Activated naive CD4-positive, alpha-beta T cell treated with anti-CD3 and anti-CD28 coated beads, Interleukin-2, amount 50 U/mL, for 16 hours (primary cell): ENCODE results near the gene ROR2.

Experiments
- DNase-seq: peaks from one replicate; pipeline ENCODE4 v3.0.0-alpha.2; 2020

ROR2 gene

GRCh38 chr9:91899219-91899563, 50.8 kb downstream of the ROR2 start:
- DNase-seq, result no peak

DNA sequence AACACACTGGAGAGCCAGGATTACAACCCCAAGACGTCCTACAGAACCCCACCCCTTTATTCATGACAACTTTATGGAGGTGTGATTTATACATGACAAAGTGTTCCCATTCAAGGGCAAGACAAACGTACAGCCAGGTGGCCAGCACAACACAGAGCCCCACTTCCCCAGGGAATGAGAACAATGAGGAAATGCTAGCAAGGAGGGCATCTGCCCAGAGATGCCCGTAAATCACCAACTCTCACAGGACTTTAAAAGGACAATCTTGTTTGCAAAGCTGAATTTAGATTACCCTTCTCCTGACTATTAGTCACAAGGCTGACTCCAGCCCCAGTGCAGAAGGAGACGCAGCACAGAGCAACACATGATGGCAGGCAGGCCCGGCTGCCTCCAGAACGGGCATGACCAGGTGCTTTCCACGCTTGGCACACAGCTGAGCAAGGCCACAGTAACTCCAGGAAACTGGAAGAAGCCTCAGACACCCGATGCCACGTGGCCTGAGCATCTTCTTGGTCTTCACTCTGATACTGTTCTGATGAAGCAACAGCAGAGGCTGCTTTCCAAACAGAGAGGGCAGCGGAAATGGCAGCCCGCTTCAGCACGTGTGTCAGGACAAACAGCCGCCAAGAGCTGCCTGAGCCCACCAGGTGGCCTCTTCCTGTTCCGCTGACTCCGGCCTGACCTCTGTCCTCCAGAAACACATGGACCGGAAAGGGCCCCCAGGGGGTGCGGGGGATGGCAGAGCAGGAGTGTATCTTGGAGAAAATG, 51.4 kb downstream of the ROR2 start:
- DNase-seq, result no peak

GRCh38 chr9:91897201-91897600, 52.8 kb downstream of the ROR2 start:
- DNase-seq, result no peak

GRCh38 chr9:91896513-91897121, 53.4 kb downstream of the ROR2 start:
- DNase-seq, result no peak

GRCh38 chr9:91896097-91896496, 53.9 kb downstream of the ROR2 start:
- DNase-seq, result no peak

DNA sequence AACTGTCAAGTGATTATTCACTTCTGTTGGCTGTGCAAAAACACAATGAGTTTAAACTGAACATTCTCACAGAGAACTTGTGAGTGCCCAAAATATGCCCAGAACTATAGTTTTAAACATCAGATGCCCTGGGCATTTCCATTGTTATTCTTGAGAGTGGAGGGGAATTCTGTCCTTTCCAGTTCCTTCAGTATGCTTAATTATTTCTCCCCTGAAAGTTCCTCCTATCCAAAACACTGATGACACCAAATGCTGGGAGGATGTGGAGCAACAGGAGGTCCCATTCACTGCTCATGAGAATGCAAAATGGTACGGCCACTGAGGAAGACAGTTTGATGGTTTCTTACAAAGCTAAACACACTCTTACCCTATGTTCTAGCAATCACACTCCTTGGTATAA, 55.5 kb downstream of the ROR2 start:
- no peak for DNase-seq

DNA sequence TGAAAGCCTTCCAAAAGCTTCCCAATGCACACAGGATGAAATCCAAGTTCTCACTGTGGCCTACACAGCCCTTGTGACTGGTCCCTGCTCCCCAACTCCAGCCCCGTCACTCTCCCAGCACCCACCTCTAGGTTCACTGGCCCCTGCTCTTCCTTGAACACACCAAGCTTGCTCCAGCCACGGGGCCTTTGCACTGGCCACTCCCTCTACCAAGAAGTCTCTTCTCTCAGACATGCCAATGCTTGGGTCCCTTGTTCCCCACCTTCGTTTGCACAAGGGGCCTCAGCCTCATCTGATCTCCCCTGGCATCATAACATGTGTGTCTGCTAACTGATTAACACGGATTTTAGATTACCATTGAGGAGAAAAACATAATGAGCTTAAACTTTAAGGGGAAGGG, 56.0 kb downstream of the ROR2 start:
- no peak for DNase-seq

DNA sequence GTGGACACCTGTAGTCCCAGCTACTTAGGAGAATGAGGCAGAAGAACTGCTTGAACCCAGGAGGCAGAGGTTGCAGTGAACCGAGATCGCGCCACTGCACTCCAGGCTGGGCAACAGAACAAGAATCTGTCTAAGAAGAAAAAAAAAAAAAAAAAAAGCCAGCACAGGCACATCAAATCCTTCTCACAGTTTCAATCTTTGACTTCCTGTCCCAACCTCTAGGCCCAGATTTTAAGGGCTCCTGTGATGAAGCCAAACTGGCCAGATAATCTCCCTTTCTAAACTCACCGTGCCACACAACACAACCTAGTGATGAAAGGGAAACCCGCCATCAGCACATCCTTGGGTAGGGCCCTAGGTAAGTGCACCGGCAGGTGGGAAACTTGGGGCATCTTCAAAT, 58.1 kb downstream of the ROR2 start:
- DNase-seq, result no peak

DNA sequence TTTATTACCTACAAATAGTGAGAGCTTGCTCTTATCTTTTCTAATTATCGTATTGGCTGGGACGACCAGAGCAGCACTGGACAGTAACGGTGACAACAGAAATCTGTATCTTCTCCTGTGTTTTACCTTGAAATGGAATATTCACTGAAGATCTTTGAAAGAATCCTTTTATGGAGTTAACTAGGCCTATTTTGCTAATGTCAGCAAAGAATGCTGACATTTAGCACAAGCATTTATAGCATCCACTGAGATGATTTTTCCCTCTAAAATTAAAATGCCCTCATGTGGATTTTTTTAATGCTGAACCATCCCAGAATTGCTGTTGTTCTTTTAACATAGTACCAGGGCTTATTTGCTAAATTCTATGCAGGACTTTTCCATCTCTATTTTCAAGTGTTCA, 59.4 kb downstream of the ROR2 start:
- DNase-seq, result no peak

DNA sequence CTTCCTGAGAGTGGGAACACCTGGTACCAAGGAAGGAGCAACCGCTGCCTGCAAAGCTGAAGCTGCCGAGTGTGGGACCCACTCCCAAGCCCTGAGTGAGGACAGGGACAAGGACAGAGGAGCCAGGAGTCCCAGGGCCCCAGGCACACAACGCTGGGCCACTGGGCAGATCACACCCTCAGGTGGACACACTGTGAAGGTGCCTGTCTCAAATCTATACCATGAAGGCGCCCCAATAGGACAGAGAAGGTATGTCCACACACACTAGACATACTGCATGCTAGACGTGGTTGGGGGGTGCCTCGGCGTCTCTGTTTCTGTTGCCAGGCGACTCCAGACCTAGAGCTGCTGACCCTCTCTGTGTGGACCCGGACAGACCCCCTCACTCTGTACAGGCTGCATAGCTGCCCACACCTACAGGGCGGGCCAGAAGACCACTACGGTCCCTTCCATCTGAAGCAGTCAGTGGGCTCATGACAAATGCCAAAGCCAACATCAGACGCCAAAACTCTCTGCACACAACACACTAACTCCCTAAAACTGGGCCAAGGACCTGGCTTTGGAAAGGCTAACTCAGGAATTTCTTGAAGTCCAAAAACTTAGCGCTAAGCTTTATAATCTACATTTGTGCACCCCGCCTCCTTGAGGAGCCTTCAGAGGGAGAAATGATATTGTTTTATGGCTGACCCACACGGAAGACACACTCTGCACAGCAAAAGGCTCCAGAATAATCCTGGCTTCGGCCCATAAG, 60.7 kb downstream of the ROR2 start:
- no peak for DNase-seq

GRCh38 chr9:91886414-91887076, 63.5 kb downstream of the ROR2 start:
- no peak for DNase-seq

DNA sequence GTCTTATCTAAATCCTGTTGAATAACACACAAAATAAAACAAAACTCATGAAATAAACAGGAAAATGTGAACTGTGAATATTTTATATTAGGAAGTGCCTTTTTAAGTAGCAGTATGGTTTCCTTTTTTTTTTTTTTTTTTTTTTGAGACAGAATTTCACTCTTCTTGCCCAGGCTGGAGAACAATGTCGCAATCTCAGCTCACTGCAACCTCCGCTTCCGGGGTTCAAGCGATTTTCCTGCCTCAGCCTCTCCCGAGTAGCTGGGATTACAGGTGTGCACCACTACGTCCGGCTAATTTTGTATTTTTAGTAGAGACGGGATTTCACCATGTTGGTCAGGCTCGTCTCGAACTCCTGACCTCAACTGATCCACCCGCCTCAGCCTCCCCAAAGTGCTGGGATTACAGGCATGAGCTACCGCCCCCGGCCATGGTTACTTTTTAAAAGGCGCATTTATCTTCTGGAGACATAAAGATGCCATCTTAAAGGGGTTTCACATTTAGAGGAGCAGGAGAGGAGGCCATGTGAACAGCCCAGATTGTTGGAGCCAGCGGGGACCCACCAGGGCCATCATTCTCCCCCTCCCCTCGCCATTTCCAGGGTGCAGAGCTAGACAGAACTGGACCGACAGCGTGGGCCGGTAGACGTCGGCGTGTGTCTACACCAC, 64.1 kb downstream of the ROR2 start:
- DNase-seq, result no peak

DNA sequence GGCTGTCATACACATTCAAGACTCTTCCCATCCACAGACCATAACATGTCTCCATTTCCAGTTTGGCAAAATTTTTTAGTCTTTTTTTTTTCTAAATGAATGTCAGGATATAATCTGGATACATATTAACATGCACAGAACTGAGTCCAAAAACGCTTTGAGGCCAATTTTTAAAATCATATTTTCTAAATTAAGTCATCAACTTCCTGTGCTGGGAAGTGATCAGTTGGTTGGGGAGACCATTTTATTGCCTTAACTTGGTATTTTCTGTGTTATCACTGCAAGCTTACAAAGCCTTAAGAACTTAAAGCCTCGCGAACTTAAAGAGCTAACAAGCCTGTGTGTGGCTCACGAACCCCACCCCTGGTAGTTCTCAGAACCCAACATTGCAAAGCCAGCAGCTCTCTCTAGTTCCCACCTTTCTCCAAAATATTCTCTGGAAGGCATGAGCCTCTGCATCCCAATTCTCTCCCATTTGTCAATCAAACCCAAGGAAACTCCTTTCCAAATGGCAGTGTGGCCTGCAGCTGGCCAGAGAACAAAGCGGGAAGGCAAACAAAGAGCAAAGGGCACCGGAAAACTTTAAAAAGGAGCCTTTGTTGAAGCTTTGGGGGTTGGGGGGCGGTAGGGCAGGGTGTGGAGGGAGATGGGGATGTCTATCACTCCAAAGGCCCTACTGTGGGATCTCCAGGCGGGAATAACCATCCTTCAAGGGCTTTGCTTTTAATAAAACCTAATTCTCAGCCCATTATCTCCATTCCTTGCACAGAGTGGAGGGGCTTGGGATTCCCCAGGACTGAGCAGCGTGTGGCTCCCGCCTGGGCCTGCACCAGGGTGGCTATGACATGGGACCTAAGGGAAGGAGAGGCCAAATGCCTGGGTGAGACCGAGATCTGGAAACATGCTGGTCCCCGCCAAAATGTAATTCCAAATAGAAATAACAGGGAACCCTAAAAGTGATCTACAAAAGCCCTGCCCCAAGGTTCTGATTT, 65.0 kb downstream of the ROR2 start:
- DNase-seq, result no peak

- DNase-seq, result no peak
These were observed 65.9 kb downstream of the ROR2 start for GRCh38 chr9:91884153-91884552.

GRCh38 chr9:91883503-91883902, 66.5 kb downstream of the ROR2 start:
- no peak for DNase-seq

GRCh38 chr9:91882627-91883026, 67.4 kb downstream of the ROR2 start:
- no peak for DNase-seq

DNA sequence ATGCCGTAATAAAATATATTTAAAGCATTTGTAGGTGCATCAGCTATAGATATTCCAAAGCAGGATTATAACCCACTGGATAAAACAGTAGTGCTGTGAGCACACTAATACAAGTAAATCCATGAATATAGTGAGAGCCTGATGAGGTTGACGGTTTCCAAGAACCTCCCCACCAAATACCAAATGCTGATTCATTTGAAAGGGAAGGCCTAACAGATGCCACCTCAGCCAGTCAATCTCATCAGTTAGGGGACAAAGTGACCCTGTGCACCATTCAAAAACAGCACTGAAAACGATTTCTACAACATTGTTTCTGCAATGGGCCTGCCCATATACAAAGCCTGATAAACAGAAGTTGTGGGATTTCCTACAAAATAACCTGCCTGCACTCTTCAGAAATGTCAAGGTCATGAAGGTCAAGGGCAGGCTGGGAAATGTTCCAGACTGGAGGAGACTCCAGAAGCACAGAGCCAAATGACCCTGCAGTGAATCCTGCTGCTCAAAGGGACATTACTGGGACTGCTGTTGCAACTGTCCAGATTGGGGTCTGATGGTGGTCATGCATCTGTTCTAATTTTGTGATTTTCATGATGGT, 69.6 kb downstream of the ROR2 start:
- no peak for DNase-seq

DNA sequence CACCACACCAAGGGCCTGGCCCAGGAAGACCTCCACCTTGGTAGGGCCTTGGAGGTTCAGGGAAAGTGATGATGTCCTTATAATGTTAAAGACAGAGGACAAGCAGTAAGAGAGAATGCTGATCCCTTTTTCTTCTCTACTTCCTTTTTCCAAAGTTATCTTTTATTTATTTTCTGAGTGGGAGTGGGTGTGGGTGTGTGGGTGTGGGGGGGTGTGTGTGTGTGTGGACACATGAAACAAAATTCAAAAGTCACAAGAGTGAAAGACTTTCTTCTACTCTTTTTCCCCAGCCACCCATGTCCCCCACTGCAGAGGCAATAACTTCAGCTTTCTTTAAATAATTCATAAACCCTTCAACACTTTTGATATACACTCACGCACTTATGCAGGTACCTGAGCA, 70.8 kb downstream of the ROR2 start:
- DNase-seq, result no peak

- no peak for DNase-seq
These were observed 76.4 kb downstream of the ROR2 start for GRCh38 chr9:91873637-91874051.

DNA sequence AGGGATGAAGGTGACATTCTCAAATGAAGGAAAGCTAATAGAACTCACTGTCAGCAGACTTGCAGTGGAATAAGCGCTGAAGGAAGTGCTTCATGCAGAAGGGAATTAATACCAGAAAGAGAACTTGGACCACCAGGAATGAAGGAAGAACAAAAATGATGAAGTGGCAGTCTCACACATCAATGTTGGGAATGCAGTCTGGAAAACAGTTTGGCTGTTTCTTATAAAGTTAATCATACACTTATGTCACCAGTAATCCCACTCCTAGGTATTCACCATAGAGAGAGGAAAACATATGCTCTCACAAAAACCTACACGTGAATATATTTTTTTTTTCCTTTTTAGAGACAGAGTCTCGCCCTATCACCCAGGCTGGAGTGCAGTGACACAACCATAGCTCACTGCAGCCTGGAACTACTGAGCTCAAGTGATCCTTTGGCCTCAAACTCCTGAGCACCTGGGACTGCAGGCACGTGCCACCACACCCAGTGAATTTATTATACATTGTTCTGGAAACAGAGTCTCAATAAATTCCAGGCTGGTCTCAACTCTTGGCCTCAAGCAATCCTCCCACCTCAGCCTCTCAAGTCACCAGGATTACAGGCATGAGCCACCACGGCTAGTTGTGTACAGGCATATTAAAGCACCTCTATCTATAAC, 81.2 kb downstream of the ROR2 start:
- no peak for DNase-seq

DNA sequence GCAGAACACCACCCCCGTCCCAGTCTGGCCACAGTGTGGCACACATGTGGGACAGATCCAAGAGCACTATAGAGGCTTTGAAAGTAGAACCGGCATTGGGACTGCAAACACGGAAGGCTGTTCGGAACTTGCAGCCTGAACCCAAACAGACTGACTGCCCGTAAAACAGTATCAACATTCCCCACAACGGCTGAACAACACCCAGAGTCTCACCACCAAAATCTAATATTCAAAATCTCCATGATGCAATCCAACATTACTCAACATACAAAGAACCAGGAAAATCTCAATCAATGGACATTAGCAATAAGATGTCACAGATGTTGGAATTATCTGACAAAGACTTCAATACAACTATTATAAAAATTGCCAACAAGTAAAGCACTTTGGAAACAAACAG, 82.3 kb downstream of the ROR2 start:
- DNase-seq, result no peak
